ENCODE data around the gene CDKN2B.

The CDKN2B gene

GRCh38 chr9:22033012-22033630 is 24.0 kb upstream of the CDKN2B start:
- DNase-seq = no peak

- DNase-seq = no peak
These were observed 22.7 kb upstream of the CDKN2B start for GRCh38 chr9:22031655-22032411.

DNA sequence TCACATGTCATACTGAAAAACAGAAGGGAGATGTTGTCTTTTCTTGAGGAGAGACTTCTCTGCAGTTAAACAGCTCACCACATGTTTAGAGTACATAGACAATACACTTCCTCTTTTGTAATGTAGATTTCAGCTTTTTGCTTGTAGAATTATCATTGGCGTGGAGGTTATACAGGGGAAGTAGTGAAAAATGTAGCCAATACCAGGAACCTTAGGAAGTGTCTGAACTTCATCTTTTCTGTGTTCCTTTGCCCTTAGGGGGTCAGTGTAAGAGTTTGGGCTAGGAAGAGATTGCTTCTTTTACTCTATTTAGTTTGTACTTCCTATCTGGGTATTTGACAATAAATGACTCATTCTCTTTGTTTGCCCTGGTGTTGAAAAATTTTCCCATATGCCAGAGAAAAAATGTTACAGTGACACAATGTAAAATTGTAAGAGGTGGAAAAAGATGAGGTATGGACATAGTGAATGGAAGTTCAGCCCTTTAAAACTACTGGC is 21.0 kb upstream of the CDKN2B start:
- peak; percentile 40 for DNase-seq

DNA sequence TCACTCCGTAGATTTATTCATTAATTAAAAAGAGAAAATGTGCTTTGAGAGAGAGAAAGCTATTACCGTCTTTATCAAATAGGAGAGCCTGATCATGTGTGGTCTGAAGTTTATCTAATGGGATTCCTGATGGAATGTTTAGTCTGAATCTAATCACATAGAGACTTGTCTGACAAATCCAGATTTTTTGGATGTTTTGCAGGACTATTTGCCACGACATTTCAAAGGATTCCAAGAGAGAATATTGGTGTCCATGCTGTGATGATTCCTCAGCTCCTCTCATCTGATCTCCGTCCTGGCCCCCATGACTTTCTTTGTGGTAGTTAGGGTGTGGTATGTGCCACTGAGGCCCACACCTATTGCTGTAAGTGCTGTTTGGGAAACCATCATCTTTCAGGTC is 20.1 kb upstream of the CDKN2B start:
- no peak for DNase-seq

DNA sequence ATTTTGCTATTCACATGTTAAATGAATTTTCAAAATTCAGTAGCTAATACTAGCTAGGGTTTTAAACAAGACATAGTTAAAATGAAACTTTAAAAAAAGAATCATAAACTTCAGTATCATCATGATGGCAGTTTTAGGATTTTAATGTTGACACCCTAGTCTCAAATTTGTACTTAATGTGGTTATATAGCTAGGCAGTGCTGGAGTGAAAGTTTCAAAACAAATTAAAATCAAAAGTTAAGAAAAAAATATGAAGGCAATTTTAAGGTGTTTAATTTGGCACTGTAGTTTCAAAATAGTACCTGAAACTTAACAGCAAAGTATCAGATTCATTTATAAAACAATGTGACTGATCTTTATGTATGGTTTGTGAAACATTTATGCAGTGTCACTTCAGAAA is 19.3 kb upstream of the CDKN2B start:
- DNase-seq = no peak

- no peak for DNase-seq
These were observed 17.6 kb upstream of the CDKN2B start for GRCh38 chr9:22026696-22027095.

- DNase-seq = no peak
These were observed 13.3 kb upstream of the CDKN2B start for GRCh38 chr9:22022396-22022795.

DNA sequence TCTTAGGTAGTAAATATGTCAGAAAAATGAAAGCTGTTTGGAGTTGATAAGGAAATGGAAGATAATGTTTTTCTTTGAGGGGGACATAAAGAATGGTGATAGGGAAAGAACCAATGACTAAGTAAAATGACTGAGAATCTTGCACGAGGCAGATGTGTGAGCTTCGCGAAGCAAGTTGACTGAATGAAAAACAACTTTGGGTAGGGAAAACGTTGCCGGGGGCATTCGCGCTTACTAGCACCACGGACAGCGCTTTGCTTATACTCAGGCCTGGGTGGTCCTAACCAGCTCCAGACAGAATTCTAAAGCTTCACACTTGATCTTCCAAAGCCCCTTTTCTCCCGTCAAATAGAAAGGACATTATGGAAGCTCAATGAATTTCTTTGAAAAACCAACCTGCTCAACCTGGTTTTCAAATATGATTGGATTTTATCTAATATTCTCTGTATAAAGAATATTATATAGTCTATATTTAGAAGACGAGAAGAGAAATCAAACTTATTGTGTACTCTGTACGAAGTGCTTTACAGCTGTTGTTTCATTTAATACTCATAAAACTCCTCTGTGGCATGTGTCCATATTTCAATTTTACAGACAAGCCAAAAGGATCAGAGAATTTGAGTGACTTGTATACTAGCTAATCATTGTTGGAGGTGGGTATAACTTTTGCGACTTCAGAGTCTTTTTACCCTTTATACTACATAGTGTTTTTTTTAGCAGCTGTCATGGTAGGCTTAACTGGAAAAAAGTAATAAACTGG is 1.9 kb upstream of the CDKN2B start:
- peak; percentile 44 for DNase-seq

- no peak for DNase-seq
These were observed 382 bp upstream of the CDKN2B start for GRCh38 chr9:22009506-22009867.

- DNase-seq = no peak
These were observed 755 bp downstream of the CDKN2B start for GRCh38 chr9:22008384-22008716.

- peak; percentile 43 for DNase-seq
These were observed 3.2 kb downstream of the CDKN2B start for GRCh38 chr9:22005702-22006606.

GRCh38 chr9:22005021-22005701 is 3.9 kb downstream of the CDKN2B start:
- DNase-seq = no peak

DNA sequence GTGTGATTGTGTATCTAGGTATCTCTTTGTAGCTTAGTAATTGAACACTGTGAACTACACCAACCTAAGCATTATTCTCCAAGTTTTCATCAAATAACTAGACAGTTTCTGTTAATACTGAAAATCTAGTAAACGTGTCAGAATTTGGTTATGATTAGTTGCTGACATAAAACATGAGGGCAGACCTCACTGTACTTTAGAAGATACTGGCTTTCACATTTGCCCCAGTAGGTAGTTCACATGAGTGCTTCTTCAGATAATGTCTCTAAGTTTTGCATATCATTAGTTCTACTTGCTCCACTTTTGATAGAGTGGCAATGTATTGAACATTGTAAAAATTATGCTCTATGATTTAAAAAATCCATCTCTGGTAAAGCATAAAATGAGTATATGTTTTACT is 7.1 kb downstream of the CDKN2B start:
- DNase-seq = no peak

GRCh38 chr9:21998026-21998425 is 11.1 kb downstream of the CDKN2B start:
- no peak for DNase-seq

GRCh38 chr9:21997480-21997879 is 11.6 kb downstream of the CDKN2B start:
- DNase-seq = no peak

DNA sequence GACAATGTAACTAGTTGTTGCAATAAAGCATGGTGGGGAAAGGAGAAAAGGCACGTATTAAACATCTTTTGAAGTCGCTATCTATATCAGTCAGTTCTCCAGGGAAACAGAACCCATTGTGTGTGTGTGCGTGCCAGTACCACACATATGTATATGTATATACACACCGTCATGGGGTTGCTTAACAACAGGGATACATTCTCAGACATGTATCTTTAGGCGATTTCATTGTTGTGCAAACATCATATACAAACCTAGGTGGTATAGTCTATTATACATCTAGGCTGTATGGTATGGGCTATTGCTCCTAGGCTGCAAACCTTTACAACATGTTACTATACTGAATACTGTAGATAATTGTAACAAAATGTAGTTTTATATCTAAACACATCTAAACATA is 12.2 kb downstream of the CDKN2B start:
- DNase-seq = no peak

DNA sequence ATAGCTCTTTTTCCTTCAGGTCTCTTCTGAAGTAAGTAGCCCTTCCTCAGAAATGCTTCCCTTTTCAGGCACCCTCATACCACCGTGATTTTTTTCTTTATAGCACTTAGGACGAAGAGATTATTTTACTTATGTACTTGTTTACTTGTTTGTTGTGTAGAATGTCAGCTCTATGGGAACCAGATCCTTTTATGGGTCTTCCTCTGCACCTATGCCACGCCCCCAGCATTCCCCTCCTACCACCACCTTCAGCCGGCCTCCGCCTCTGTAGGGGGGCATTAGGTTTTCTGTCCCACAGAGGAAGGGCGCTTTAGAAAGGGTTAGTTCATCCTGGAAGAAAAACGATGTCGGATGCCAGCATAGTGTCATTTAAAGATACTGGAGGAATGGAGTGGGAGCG is 12.7 kb downstream of the CDKN2B start:
- no peak for DNase-seq

DNA sequence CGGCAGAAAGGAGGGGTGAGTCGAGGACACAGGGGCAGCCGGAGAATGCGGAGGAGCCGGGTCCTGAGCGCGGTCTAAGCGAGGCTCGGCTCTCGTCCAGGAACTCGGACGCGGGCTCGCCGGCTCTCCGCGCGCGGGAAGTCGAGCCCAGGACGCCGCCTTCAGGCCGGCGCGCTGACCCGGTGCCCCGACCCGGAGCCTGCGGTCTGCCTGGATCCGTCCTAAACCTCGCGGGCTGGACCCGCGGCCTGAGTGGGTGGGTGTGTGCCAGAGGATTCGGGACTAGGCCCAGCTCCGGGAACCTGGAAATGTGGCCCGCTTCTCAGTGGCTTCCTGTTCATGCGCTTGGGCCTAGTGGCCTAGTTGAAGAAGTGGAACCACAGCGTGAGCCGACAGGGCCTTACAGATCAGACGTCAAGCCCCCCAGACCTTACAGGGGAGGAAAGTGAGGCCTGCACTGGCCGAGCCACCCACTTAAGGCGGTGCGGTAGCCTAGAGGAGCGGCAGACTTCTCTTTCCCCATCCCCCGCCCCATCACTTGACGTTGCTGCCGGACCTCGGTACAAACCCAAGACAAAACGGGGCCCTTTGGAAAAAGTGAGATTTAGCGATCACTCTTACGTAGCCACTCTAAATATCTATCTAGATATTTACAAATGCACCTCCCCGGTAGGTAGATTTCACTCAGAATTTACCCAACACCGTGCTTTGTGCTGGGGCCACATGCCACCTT is 13.3 kb downstream of the CDKN2B start:
- DNase-seq = peak; percentile 41

DNA sequence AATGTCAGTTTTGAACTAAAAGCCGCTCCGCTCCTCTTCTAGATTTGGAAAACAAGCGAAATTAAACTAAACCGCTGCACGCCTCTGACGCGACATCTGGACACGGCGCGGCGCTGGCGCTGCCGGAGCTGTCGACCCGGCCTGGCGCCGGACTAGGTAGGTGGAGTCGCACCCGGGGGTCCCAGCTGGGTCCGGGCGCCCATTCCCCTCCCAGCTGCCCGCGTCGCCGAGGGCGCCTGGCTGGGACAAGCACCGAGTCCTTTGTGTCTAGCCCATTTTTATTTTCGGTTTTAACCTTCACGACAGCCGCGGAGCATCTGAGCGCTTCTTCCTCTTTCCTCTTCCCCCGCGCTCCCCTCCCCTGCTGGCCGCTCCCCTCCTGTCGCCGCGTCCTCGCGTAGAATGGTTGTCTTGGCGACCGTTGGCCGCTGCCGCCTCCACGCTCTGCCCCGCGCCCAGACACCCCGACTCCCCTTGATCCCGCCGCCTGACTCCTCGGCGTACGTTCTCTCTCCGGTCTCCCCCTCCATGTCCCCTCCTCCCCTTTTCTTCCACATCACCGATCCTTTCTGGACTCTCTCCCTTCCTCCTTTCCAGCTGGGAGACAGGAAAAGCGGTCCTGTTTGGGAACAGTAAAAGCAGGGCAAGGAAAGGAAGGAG is 14.0 kb downstream of the CDKN2B start:
- DNase-seq = peak; percentile 64

- DNase-seq = peak; percentile 64
These were observed 14.5 kb downstream of the CDKN2B start, which contains the start of gene CDKN2B-AS1 for GRCh38 chr9:21994556-21995005. Gene CDKN2B-AS1 (plus strand): TSS chr9:21994791.
